Adrenal gland (tissue), 5 donors: ENCODE data around the gene TNFRSF4.

Experiments used
- CTCF ChIP-seq, 6 experiments: fragments of 450-650 bp in 4 of 6; fragments of 200-600 bp in 2 of 6; sonication (generic) in 1 of 6; IDR thresholded peaks; 1 replicate in 5 of 6; 2 replicates in 1 of 6; pipeline versions ENCODE4 v1.5.1 to v1.8.0; 2016 to 2021; ENCODE audit warnings: antibody characterized with exemption in 6 of 6, mild to moderate bottlenecking in 2 of 6, moderate library complexity in 1 of 6
- POLR2A ChIP-seq, 2 donors: fragments of 450-650 bp; IDR thresholded peaks; one replicate each; pipeline ENCODE4 v1.6.1; 2017; ENCODE audit warnings: antibody characterized with exemption in 2 of 2, mild to moderate bottlenecking in 2 of 2, moderate library complexity in 1 of 2
- donor health status: DM: no; HTN: no; CAD: no.

DNA sequence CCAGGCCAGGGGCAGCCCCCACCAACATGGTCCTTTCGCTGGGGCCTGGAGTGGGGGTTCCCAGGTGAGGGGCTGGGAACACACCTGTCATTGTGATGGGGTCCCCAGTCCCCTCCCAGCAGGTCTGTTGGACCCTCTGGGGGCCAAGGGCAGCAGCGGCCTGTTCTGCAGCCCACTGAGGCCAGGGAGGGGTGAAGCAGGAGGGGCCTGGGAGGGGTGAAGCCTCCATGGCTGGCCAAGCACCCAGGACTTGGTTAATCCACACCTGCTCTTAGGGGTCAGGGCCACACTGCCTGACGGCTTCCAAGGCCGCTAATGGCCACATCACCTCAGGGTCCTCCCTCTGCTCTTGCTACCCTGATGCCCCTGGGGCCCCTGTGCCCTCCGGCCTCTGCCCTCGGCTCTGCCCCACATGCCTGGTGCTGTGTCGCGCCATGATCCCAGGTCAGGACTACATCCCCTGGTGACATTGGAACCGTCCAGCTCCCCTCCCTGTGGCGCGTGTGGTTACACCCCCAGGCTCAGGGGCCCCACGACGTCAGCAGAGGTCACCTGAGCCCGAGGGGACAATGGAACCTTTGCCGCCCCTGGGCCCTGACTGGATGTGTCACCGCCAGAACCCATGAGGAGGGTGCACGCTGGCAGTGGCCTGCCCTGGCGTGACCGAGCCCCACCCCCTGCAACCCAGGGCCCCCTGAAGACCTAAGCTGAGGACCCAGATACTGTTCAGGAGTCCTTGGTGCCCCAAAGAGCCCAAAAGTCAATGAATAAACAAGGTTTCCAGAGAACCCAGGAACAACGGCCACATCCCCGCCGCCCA, 14.6 kb downstream of the TNFRSF4 start:
- TF ChIP-seq CTCF (IDR thresholded peaks at IDR 0.05) (no peak), POLR2A (IDR thresholded peaks at IDR 0.05) (no peak)
